Measurements from ENCODE around the gene INPP5D. TPM values are rescaled to one million over a fixed set of nuclear protein-coding genes. Genes with fewer than 3 reads are reported as not detected.

INPP5D gene
- total and polyA plus RNA-seq, 2 donors (not counting 1 experiment from before 2014, with no cell fraction given) = 152 to 444 TPM

GRCh38 chr2:233256048-233256447 lies 195.9 kb downstream of the INPP5D start:
- Histone ChIP-seq H3K27ac (ENCODE audit: low read length in 2 of 2) (peak overlapping the region in 1 of 2 donors; percentile 10), H3K79me2 (ENCODE audit: control insufficient read depth, insufficient read depth, low read length) (peaks cover 93% of the 10 kb centered on the region), H4K20me1 (ENCODE audit: control insufficient read depth, insufficient read depth, low read length, poor library complexity, severe bottlenecking) (peaks cover 67% of the 10 kb centered on the region), H3K36me3 (replicated peaks in 1 of 2; ENCODE audit: control extremely low read depth in 1 of 2, control insufficient read depth in 1 of 2, extremely low read depth in 1 of 2, insufficient read depth in 2 of 2, low read length in 1 of 2) (peaks cover 3 to 48% of the 10 kb centered on the region in 2 experiments), H2AFZ (ENCODE audit: insufficient read depth, low read depth, low read length, poor library complexity, severe bottlenecking) (no peak overlapping the region), H3K27me3 (replicated peaks in 1 of 4; ENCODE audit: control extremely low read depth in 1 of 4, control insufficient read depth in 3 of 4, insufficient read depth in 4 of 4, low read length in 3 of 4) (no peaks in the 10 kb centered on the region), H3K9ac (ENCODE audit: low read length) (no peak overlapping the region), H3K9me3 (ENCODE audit: control extremely low read depth in 1 of 3, control insufficient read depth in 2 of 3, insufficient read depth in 1 of 3, low read length in 2 of 3) (no peaks in the 10 kb centered on the region), H3K4me1 (ENCODE audit: control insufficient read depth in 2 of 2, insufficient read depth in 2 of 2, low read length in 2 of 2) (peaks cover 16 to 25% of the 10 kb centered on the region in 2 donors), H3K4me2 (replicated peaks; ENCODE audit: low read depth, low read length, poor library complexity, severe bottlenecking) (no peak overlapping the region), H3K4me3 (ENCODE audit: control extremely low read depth in 1 of 5, extremely low read depth in 1 of 5, insufficient read depth in 1 of 5, low read depth in 2 of 5, low read length in 4 of 5) (no peak overlapping the region)
- no CpG with 5 or more reads among the region's 4 CpGs for WGBS (ENCODE audit: insufficient coverage)
- POLR2A ChIA-PET = interaction anchor here (0.6 kb wide), 1 partner anchor 1032 kb away, joined by 6 read pairs; no protein-coding TSS in a partner anchor
- intact Hi-C loops (cut with micrococcal nuclease) = no loop called here
- Mint-ChIP-seq H3K4me3 (no peak overlapping the region), H3K27me3 (no peaks in the 10 kb centered on the region), H3K9me3 (ENCODE audit: insufficient read depth) (no peaks in the 10 kb centered on the region), H3K4me1 (peaks cover 51% of the 10 kb centered on the region), H3K27ac (no peak overlapping the region)
- no peak for ATAC-seq (ENCODE audit: low read depth)
- no peak for DNase-seq
- CTCF ChIA-PET = interaction anchor here (1.1 to 1.2 kb wide), 2 partner anchors 149 to 403 kb away, joined by 3 read pairs; no protein-coding TSS in a partner anchor
- TF ChIP-seq CTCF (IDR thresholded peaks at IDR 0.05) (no peak), EZH2 (IDR thresholded peaks at IDR 0.05; ENCODE audit: borderline replicate concordance, insufficient read depth, low read depth, low read length, poor library complexity, severe bottlenecking) (no peak)

Small RNA genes within 50 kb of the gene (small RNA-seq; reads per million reads assigned to genes)
- not detected for gene RN7SL32P (ENCODE audit: insufficient read length, low read depth, low replicate concordance)

Other genes starting within 250 kb of the INPP5D start
- gene SNORC, start 190.1 kb upstream of the INPP5D start, total RNA-seq = 0.94 and 2.2 TPM in 2 replicates
- gene SNORC, start 190.1 kb upstream of the INPP5D start, polyA plus RNA-seq = 0.91 and 1.5 TPM in 2 replicates
- not detected in 2 replicates for gene NGEF, start 47.1 kb upstream of the INPP5D start, total RNA-seq
- gene NGEF, start 47.1 kb upstream of the INPP5D start, polyA plus RNA-seq = not detected in 2 replicates
- gene NEU2, start 27.7 kb upstream of the INPP5D start, total RNA-seq = not detected in 2 replicates
- not detected in 2 replicates for gene NEU2, start 27.7 kb upstream of the INPP5D start, polyA plus RNA-seq
- gene ATG16L1, start 191.3 kb downstream of the INPP5D start, total RNA-seq = 69.9 TPM in 2 replicates
- gene ATG16L1, start 191.3 kb downstream of the INPP5D start, polyA plus RNA-seq = 25.7 and 40.5 TPM in 2 replicates
- 0.17 and 1.1 TPM in 2 replicates for gene SAG, start 247.5 kb downstream of the INPP5D start, total RNA-seq
- gene SAG, start 247.5 kb downstream of the INPP5D start, polyA plus RNA-seq = 0.03 and 0.04 TPM in 2 replicates